Fibroblast of upper back skin (primary cell): ENCODE results near the gene PRR29.

Experiments
- DNase-seq: peaks from one replicate; pipeline ENCODE4 v3.0.0-alpha.2; 2013

Gene PRR29

DNA sequence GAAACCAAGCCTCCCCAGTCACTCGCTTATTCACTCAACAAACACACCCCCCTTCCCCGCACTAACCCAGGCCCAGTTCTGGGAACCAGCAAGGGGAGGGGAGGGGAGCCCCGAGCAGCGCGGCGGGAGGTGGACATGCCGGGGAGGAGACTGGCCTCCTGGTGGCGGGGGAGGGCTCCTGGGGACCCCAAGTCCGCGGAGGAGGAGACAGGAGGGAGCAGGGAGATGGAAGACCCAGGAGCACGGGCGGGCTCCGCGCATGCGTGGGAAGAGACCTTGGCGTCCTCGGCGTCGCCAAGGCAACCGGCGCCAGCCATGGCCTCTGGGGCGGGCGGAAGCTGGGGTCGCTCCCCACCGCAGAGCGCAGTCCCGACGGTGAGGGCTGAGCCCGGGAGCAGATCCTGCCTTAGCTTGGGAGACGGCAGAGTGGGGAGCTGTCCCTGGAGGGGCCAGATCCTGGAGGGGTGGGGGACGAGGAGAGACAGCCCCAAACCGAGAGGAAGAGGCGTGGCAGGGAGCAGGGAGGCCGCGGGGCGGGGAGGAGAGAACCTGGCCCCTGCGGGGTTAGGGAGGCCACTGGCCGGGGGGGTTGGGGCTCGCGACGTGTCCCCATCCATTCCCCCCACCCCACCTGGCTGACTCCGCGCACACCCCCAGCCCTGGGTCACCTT is at the start of gene PRR29:
Gene PRR29 (plus strand): TSS at position 302 of the 671 bp plus-strand sequence. CDS start 14 bp downstream, at position 316.
- peak; percentile 65 for DNase-seq

GRCh38 chr17:63948521-63948920 is 49.6 kb upstream of the PRR29 start:
- no peak for DNase-seq

GRCh38 chr17:63949576-63950250 is 48.4 kb upstream of the PRR29 start:
- no peak for DNase-seq

DNA sequence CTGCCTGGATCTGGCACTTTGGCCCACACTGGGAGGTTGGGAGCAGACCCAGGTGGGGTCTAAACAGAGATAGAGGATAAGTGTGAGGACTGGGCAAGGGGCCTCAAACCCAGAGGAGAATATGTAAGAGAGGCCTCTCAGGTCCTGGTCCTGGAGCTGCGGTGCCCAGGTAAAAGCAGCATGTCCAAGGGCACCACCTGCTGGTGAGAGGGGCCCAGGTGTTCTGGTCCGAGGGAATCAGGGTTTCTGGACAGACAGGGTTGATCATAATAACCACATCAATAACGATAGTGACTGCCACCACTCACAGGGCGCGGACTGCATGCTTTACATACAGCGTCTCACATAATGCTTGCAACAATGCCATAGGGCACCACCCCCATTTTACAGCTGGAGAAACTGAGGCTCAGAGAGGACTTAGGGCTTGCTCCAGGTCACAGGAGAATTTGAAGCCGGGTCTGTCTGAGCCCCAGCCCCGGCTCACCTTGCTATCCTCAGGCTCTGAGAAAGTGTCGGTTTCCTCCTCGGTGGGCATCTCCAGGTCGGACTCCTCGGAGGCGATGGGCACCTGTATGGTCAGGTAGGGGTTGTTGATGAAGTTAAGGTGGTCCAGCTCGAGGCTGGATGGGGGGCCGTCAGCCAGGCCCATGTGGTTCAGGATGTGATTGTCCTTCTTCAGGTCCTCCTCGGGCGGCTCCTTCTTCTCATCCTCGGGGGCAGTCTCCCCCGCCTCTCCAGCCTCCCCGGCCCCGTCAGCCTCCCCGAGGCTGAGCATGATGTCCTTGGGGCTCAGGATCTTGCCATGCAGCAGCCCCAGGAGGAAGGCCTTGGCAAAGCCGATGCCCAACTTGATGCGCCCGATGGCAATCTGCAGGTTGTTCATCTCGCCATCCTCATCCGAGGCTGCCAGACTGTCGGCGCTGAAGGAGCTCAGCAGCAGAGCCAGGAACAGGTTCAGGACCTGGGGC is 46.9 kb upstream of the PRR29 start:
- DNase-seq, result no peak

- no peak for DNase-seq
Measured at GRCh38 chr17:63954402-63955063, 43.6 kb upstream of the PRR29 start.

DNA sequence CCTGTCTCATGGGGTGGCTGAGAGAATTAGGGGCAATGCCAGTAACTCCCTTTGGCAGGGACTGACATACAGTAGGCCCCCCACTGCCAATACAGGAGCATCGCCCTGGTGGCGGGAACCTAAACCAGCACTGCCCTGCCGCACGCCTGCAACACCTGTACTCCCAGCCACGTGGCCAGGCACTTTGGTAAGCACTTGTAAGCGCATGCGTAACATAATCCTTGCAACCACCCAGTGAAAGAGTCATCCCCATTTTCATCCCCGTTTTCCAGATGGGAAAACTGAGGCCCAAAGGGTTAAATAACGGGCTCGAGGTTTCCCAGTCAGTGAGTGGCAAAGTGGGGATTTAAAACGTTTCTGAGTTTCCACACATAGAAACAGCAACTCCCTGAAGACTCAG is 42.9 kb upstream of the PRR29 start:
- DNase-seq, result no peak

GRCh38 chr17:63955791-63956190 is 42.4 kb upstream of the PRR29 start:
- DNase-seq, result no peak

- peak; percentile 39 for DNase-seq
Measured at GRCh38 chr17:63956296-63956920, 41.7 kb upstream of the PRR29 start.

- no peak for DNase-seq
Measured at GRCh38 chr17:63960006-63960405, 38.1 kb upstream of the PRR29 start.

DNA sequence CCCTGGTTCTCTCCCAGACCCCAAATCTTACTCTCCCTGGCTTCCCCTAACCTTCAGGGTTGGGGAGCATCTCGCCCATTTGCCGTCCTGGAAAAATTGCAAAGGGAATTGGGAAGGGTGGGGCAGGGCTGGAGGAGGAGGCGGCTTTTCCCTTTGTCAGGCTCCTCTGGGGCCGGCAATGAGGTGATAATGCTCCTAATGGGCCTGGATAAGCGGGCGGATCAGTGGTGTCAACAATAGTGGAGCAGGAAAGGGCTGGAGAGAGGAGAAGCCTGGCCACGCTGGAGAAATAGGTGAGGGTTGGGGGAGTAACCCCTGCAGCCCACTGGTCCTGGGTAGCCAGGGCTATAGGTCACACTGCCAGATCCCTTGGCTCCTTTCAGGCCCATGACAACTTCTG is 37.7 kb upstream of the PRR29 start:
- no peak for DNase-seq

DNA sequence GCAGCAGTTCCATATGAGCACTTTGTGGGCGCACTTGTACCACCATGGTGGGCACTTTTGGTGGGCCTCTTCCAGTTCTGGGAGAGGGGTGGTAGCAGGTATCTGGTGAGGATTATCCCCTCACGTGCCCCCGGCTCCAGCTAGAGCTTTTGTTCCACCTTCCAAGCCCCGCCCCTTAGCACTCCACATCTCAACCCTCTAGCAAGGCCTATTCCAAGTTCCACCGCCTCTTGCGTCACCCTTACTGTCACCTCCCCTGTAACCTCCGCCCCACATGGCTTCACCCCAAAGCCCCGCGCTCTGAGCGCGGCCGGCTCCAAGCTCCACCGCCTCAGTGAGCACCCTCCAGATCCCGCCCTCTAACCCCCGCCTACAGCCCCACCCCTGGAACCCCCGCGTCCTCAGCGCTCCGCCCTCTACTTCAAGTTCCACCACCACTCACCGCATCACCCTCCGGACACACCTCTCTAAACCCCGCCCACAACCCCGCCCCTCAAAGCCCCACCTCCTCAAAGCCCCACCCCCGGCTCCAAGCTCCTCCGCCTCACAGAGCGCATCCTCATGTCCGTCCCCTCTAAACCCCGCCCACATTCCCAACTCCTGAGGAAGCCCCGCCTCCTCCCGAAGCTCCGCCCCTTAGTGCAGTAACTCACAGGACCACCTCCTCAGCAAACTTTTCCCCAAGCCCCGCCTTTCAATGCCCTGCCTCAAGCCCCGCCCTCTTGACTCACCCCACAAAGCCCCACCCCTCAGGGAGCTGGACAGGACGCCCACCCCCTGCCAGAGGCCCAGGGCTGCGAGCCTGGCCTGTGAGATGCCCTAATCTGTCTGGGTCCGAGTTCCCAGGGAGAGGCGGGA is 36.6 kb upstream of the PRR29 start:
- peak; percentile 60 for DNase-seq

GRCh38 chr17:63962298-63962744 is 35.8 kb upstream of the PRR29 start:
- no peak for DNase-seq

DNA sequence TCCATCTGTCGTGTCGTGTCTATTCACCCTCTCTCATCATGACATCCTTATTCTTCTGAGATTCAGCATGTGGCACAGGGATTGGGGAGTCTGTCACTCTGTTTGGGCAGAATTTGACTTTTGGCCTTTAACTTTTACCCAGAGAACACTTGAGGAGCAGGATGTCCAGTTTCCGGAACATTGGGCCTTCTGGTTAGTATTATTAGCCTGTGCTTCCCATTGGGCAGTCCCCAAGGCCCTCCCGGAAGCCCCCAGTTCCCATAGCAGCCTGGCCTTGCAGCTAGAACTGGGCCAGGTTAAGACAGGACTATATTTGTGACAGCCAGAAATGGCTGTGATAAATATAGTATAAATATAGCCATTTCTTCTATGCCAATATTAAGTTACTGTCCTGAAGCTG is 35.0 kb upstream of the PRR29 start:
- no peak for DNase-seq

DNA sequence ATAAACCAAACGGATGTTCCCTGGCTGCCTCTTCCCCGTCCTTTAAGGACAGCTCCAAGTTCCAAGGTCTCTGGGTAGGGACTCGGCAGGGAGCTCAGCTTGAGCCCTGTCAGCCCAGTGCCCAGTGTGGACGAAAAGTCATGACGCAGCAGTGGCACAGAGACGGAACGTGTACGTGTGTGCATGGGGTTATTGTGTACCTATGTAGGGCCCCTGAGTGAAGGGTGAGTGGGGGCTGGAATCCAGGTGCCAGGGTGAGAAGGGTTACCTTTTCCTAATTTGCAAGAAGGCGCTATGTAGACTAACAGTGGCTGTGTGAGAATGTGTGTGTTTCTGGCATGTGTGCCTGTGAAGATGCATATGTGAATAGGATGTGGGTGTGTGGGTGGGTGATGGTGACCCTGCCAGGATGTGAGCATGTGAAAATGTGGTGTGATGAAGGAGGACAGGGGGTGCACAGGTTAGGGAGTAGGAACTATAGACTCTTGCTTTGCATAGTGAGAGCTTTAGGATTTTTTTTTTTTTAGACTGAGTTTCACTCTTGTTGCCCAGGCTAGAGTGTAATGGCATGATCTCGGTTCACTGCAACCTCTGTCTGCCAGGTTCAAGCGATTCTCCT is 31.4 kb upstream of the PRR29 start:
- DNase-seq, result no peak

DNA sequence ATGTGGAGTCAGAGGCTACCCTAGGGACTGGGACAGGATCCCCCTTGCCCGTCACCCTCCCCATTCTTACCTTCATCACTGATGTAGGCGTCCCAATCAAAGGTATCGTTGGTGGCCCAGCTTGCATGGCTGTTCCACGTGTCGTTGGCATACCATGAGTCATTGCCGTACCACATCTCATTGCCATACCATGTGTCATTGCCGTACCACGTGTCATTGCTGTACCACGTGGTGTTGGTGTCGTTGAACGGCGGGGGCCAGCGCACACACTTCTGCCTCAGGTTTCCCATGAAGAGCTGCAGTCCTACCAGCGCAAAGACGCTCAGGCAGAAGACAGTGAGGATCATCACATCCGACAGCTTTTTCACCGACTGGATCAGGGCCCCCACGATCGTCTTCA is 30.2 kb upstream of the PRR29 start:
- no peak for DNase-seq

GRCh38 chr17:63969278-63969677 is 28.9 kb upstream of the PRR29 start:
- DNase-seq, result no peak

DNA sequence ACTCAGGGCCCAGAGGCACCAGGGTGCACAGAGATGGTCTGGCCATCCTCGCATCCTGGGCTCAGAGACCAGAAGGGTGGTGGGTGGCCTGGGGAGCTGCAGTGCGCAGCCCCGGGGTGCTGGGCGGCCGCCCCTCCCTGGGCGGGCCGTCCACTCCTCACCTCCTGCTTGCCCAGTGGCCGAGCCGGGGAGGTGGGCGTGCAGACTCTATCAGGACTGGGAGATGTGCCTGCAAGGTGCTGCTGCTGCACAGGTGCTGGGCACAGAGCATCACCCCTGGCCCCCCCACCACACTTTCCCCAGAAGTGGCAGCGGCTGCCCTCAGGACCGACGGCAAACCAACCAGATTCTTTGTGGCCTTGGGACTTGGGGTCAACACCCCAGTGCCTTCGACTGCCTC is 25.4 kb upstream of the PRR29 start, which contains the start of gene SCN4A:
Gene SCN4A (minus strand): TSS at position 123 of the 400 bp plus-strand sequence. CDS start 77 bp downstream, at position 46.
- no peak for DNase-seq

GRCh38 chr17:63973247-63973646 is 24.9 kb upstream of the PRR29 start:
- no peak for DNase-seq

GRCh38 chr17:63973930-63974593 is 24.1 kb upstream of the PRR29 start:
- no peak for DNase-seq

DNA sequence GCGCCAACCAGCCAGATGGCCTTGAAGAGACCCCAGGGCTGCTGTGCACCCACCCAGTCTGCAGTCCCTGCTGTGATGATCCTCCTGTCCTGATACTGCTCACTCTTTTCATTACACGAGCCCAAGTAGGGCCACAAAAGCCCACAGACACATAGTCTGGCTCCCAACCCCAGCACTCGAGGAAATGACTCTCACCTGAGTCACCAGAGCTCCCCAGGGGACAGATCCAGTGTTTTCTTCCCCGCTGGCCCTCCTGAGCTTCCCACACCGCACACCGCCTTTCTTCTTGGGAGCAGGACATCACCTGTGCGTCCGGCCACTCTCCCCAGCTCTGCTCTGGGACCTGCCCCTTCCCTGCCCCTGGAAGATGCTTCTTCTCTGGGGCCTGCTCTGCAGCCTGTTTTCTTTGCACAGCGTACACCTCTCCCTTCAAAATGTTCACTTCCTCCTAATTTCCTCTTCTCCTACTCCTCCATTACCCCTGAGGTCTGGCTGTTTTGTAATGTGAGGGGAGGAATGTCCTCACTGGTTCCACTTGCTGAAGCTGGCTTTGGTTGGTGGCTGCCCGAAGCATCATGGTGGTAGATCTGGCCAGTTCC is 23.5 kb upstream of the PRR29 start:
- peak; percentile 57 for DNase-seq
